Measurements from ENCODE around the gene JAG2. TPM values are rescaled to one million over a fixed set of nuclear protein-coding genes. Genes with fewer than 3 reads are reported as not detected.

JAG2 gene
- total RNA-seq, 1 experiment from 2014 or later = 85.9 TPM

GRCh38 chr14:105138551-105139111, 29.9 kb downstream of the JAG2 start:
- Histone ChIP-seq H3K79me2 (ENCODE audit: insufficient read depth, low read length) (no peaks in the 10 kb centered on the region), H2AFZ (ENCODE audit: low read depth, low read length, poor library complexity, severe bottlenecking) (no peak overlapping the region), H3K9me3 (ENCODE audit: control insufficient read depth in 1 of 2, insufficient read depth in 1 of 2, low read depth in 1 of 2, low read length in 2 of 2) (no peaks in the 10 kb centered on the region), H3K4me3 (replicated peaks in 1 of 2; ENCODE audit: low read depth in 1 of 2, low read length in 2 of 2) (no peak overlapping the region), H3K9me2 (ENCODE audit: insufficient read depth) (no peaks in the 10 kb centered on the region), H3K9ac (ENCODE audit: low read length) (no peak overlapping the region), H3K4me2 (ENCODE audit: low read length) (no peak overlapping the region), H3K36me3 (ENCODE audit: control insufficient read depth in 1 of 2, insufficient read depth in 2 of 2, low read length in 2 of 2) (peaks cover 2 to 25% of the 10 kb centered on the region in 2 experiments; a peak in 2 of 4 replicates), H3K27me3 (ENCODE audit: insufficient read depth, low read length) (no peaks in the 10 kb centered on the region), H4K20me1 (ENCODE audit: insufficient read depth) (no peaks in the 10 kb centered on the region), H3K27ac (ENCODE audit: low read depth, low read length) (no peak overlapping the region), H3K4me1 (ENCODE audit: control insufficient read depth in 1 of 2, insufficient read depth in 2 of 2, low read length in 2 of 2) (no peaks in the 10 kb centered on the region)
- ChIA-PET RAD21 (ENCODE audit: low non-redundant PET in 1 of 2, low total read pairs in 2 of 2, uncharacterized antibody in 2 of 2, unreplicated experiment in 2 of 2) (no interaction called here), CTCF (no interaction called here), POLR2A (interaction anchor here (1.2 kb wide), 1 partner anchor 26 kb away, joined by 3 read pairs; no protein-coding TSS in a partner anchor)
- ATAC-seq (no peak), DNase-seq (ENCODE audit: low read depth, low spot score) (no peak)
- intact Hi-C loops (cut with micrococcal nuclease) = no loop called here
- BruUV-seq (replicated peaks) = no TSS peak
- TF ChIP-seq ZBTB33 (IDR thresholded peaks at IDR 0.05; ENCODE audit: extremely low read depth, insufficient replicate concordance, low read length) (no peak), EGR1 (IDR thresholded peaks at IDR 0.05; ENCODE audit: low read depth) (no peak), EZH2phosphoT487 (IDR thresholded peaks at IDR 0.05; ENCODE audit: borderline replicate concordance) (no peak)

GRCh38 chr14:105138021-105138541, 30.5 kb downstream of the JAG2 start:
- Histone ChIP-seq H3K9ac (ENCODE audit: low read length) (no peak overlapping the region), H4K20me1 (ENCODE audit: insufficient read depth) (no peaks in the 10 kb centered on the region), H3K27ac (ENCODE audit: low read depth, low read length) (no peak overlapping the region), H3K4me2 (ENCODE audit: low read length) (no peak overlapping the region), H3K4me3 (replicated peaks in 1 of 2; ENCODE audit: low read depth in 1 of 2, low read length in 2 of 2) (no peak overlapping the region), H3K27me3 (ENCODE audit: insufficient read depth, low read length) (no peaks in the 10 kb centered on the region), H3K9me2 (ENCODE audit: insufficient read depth) (no peaks in the 10 kb centered on the region), H2AFZ (ENCODE audit: low read depth, low read length, poor library complexity, severe bottlenecking) (no peak overlapping the region), H3K36me3 (ENCODE audit: control insufficient read depth in 1 of 2, insufficient read depth in 2 of 2, low read length in 2 of 2) (peaks cover 2 to 19% of the 10 kb centered on the region in 2 experiments; a peak in 2 of 4 replicates), H3K79me2 (ENCODE audit: insufficient read depth, low read length) (no peaks in the 10 kb centered on the region), H3K9me3 (ENCODE audit: control insufficient read depth in 1 of 2, insufficient read depth in 1 of 2, low read depth in 1 of 2, low read length in 2 of 2) (no peaks in the 10 kb centered on the region), H3K4me1 (ENCODE audit: control insufficient read depth in 1 of 2, insufficient read depth in 2 of 2, low read length in 2 of 2) (no peaks in the 10 kb centered on the region)
- no peak for ATAC-seq
- POLR2A ChIA-PET = no interaction called here
- CTCF ChIA-PET = no interaction called here
- intact Hi-C loops (cut with micrococcal nuclease) = no loop called here
- no peak for DNase-seq (ENCODE audit: low read depth, low spot score)
- RAD21 ChIA-PET (ENCODE audit: low non-redundant PET in 1 of 2, low total read pairs in 2 of 2, uncharacterized antibody in 2 of 2, unreplicated experiment in 2 of 2) = no interaction called here
- TF ChIP-seq CTCF (IDR thresholded peaks at IDR 0.05 in 2 of 3, conservative IDR thresholded peaks at IDR 0.05 in 1 of 3; ENCODE audit: borderline replicate concordance in 1 of 3, insufficient read depth in 1 of 3, low read depth in 2 of 3, low read length in 2 of 3) (no peak), POLR2AphosphoS5 (IDR thresholded peaks at IDR 0.05; ENCODE audit: low read depth, low read length) (no peak), SRF (IDR thresholded peaks at IDR 0.05; ENCODE audit: low read depth) (no peak), JUND (IDR thresholded peaks at IDR 0.05) (no peak), ZFX (IDR thresholded peaks at IDR 0.05) (no peak)
- no TSS peak for BruUV-seq (replicated peaks)
